GM21526 (cell line): ENCODE results near the gene ERICH2.

ENCODE experiments used
- ATAC-seq: cut with Tn5 transposase; IDR thresholded peaks from one replicate; pipeline ENCODE4 v1.9.1; 2021; ENCODE audit warnings: moderate library complexity; ENCODE audit not compliant: unreplicated experiment, low FRiP score

Gene ERICH2

GRCh38 chr2:170830166-170830565, 60.0 kb downstream of the ERICH2 start:
- no peak for ATAC-seq

DNA sequence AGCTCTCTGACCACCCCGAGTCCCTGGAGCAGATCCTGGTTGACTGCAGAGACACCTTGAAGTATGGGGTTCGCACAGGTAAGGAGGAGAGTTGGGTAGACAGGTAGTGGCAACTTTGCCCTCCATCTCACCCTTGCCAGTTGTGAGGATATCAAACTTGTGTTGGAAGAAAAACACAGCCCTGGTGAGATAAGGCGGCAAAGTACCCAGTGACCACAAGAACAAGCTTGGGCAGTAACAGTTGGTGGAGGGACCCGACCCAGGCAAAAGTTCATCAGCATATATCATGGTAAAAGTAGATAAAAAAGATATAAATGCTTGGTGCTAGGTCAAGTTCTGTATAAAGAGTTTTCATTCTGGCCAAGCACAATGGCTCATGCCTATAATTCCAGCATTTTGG, 60.9 kb downstream of the ERICH2 start:
- ATAC-seq, result no peak

DNA sequence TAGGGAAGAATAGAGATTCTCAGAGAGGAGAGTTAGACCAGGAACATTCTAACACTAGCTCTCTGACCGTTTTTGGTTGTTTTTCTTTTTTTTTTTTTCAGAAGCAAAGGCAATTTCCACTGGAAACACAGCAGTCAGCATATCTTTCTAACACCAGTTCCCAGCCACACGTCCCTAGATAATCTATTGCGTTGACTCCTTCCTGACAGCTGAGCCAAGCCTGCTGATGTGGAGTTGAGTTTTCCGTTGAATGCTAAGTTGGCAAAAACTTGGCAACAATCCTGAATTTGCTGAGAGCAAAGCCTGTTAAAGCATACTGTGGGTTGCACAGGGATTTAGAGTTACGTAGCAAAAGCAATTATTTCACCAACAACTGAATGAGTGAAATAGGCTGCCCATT, 65.8 kb downstream of the ERICH2 start:
- no peak for ATAC-seq

DNA sequence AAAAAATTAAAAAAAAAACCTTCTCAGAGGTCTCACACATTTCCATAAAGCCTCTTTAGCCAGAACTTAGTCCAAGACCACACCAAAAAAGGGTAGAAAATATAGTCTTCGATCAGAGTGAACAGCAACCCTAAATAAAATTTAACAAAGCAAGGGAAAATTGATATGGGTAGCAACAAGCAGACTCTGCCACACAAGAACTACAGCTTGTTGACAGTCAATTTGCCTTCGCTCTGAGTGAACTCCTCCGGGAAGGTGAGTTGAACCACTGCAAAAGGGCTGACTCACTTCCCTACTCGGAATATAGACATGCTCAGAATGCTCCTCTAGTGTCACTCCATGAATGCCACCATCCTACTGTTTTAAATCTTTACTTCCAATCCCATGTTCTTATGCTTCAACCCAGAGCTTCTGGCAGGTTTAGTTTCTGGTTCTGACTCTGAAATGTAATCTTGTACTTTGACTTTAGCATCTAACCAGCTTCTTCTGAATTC, 70.6 kb downstream of the ERICH2 start:
- ATAC-seq, result no peak

DNA sequence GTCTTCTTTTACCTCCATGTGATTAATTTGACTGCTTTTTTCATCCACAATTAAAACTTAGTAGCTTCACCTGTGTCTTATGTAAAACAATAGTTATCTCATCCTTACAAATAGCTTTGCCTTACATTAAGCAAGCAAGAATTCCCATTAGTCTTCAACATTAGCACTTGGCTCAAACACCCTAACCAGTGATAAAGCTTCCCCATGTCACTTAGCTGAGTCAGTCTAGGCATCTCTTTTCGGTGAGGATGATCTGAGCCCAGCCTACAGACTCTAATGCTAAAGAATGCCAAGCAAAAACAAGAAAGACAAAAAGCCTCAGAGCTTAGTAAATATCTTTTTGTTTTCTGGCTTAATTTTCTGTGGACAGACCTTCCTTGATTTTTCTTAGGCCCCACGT, 72.6 kb downstream of the ERICH2 start:
- ATAC-seq, result no peak

DNA sequence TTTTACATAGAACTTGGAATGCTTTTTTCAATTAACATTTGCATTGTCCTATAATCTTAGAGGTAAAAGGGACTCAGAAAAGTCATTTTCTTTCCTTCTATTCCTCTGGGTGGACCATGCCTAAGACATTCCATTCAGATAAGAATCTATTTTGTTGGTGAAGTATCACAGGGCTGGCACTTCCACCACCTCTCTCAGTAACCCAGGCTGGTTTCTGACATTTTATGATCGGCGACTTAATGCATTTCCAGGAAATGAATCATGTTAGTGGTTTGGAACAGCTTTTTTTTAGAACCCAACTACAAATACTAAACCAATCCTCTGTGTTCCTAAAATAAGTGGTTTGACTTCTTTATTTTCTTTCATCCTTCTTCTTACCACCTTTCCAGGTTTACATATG, 73.5 kb downstream of the ERICH2 start:
- ATAC-seq, result no peak

DNA sequence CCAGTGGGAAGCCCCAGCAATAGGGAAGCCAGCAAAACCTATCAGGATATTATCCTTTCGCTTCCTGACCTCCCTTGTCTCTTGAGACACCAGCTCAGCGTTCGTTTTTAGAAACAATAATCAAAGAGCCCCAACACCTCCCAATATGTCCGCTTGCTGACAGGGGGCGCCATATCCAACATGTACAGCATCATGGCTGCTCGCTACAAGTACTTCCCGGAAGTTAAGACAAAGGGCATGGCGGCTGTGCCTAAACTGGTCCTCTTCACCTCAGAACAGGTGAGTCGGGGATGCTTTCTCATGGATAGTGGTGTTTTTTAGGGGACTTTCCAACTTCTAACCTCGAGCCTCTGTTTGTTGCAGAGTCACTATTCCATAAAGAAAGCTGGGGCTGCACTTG, 75.2 kb downstream of the ERICH2 start:
- ATAC-seq, result no peak

DNA sequence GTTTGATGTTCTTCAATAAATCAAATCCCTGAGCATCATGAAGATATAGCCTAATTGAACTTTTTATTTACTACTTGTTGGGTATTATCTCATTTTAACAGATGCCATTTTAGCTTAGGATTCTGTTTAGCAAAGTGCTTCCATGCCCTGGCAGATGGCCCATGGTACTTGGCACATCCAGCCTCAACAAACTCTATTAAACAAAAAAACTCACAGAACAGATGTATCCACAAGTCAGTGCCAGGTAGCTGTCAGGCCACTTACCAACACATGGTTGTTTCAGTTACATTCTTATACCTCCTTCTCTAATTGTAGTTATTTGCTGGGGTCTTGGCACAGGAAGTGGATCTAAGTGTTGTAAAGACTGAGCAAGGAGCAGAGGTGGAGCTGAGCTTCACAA, 76.1 kb downstream of the ERICH2 start:
- ATAC-seq, result no peak

- no peak for ATAC-seq
Measured at GRCh38 chr2:170847716-170848115, 77.5 kb downstream of the ERICH2 start.
